Measurements from ENCODE around the gene VPS13A.

- TF ChIP-seq RAD21 (IDR thresholded peaks at IDR 0.05; ENCODE audit: low read depth) (no peak), MAX (IDR thresholded peaks at IDR 0.05) (no peak), YY1 (IDR thresholded peaks at IDR 0.05; ENCODE audit: low read depth) (no peak)
Measured at GRCh38 chr9:77325058-77325457, 147.7 kb downstream of the VPS13A start.
